OCI-LY7 (cell line): ENCODE results near the gene USP48. TPM values are rescaled to one million over a fixed set of nuclear protein-coding genes. Genes with fewer than 3 reads are reported as not detected.
A peak's percentile ranks its signal among the peaks of the same experiment; 100 is the strongest.
"Not testable (repeated sequence)": the region's sequence is repeated elsewhere in the genome, so short reads cannot be mapped to it uniquely, and the experiment has no call there.

ENCODE experiments used
- BruUV-seq: library from RNA; stranded (reverse); fragments of 400-500 nt; replicated peaks from 2 replicates; lab custom pipeline; 2021; lab: Mats Ljungman, UMichigan
- CTCF ChIA-PET: fragments of 300-600 bp; sonication (Branson Sonifier 250); formaldehyde crosslinking; loops from one replicate; lab custom pipeline; 2022; ENCODE audit warnings: antibody characterized with exemption; ENCODE audit not compliant: unreplicated experiment; lab: Charles Lee
- POLR2A ChIA-PET: fragments of 300-600 bp; sonication (Branson Sonifier 250); formaldehyde crosslinking; loops from one replicate; lab custom pipeline; 2022; ENCODE audit warnings: antibody characterized with exemption; lab: Charles Lee
- DNase-seq: peaks from one replicate; pipeline ENCODE4 v3.0.0-alpha.2; 2015; ENCODE audit warnings: low spot score
- H2AFZ ChIP-seq: fragments of 200-600 bp; sonication (generic), shearing (Covaris generic); 2 replicates; pipeline ENCODE4 v1.6.1; 2014; ENCODE audit warnings: mild to moderate bottlenecking, antibody characterized with exemption, low read length, moderate library complexity
- H3K27ac ChIP-seq: fragments of 200-600 bp; sonication (generic); 2 replicates; pipeline ENCODE4 v1.5.1; 2014; ENCODE audit warnings: mixed run types, low read depth, mild to moderate bottlenecking, moderate library complexity, low read length, inconsistent platforms; ENCODE audit not compliant: poor library complexity, severe bottlenecking
- H3K36me3 ChIP-seq: fragments of 200-600 bp; sonication (generic); 2 replicates; pipeline ENCODE4 v1.6.1; 2014; ENCODE audit warnings: mild to moderate bottlenecking, antibody characterized with exemption, low read length, moderate library complexity, mixed read lengths; ENCODE audit not compliant: insufficient read depth
- H3K4me1 ChIP-seq: fragments of 200-600 bp; sonication (generic); 2 replicates; pipeline ENCODE4 v1.5.1; 2014; ENCODE audit warnings: mild to moderate bottlenecking, low read length; ENCODE audit not compliant: insufficient read depth, poor library complexity, severe bottlenecking
- H3K4me2 ChIP-seq: fragments of 200-600 bp; sonication (generic); 2 replicates; pipeline ENCODE4 v1.6.1; 2014; ENCODE audit warnings: mild to moderate bottlenecking, low read length
- H3K4me3 ChIP-seq: fragments of 200-600 bp; sonication (generic); 2 replicates; pipeline ENCODE4 v1.5.1; 2014; ENCODE audit warnings: mild to moderate bottlenecking, low read depth, low read length; ENCODE audit not compliant: poor library complexity, severe bottlenecking
- H3K79me2 ChIP-seq: fragments of 200-600 bp; sonication (generic); 2 replicates; pipeline ENCODE4 v1.6.1; 2016; ENCODE audit warnings: low read depth, mild to moderate bottlenecking, low read length, moderate library complexity, mixed read lengths; ENCODE audit not compliant: insufficient read depth
- H3K9me2 ChIP-seq: fragments of 200-600 bp; sonication (generic); 2 replicates; pipeline ENCODE4 v1.6.1; 2016; ENCODE audit warnings: mild to moderate bottlenecking, low read length, mixed read lengths; ENCODE audit not compliant: insufficient read depth
- H3K9me3 ChIP-seq: fragments of 200-600 bp; sonication (generic); 2 replicates; pipeline ENCODE4 v1.6.1; 2014; ENCODE audit warnings: mild to moderate bottlenecking, mixed run types, low read length, mixed read lengths
- H4K20me1 ChIP-seq: fragments of 200-600 bp; sonication (generic); 2 replicates; pipeline ENCODE4 v1.6.1; 2014; ENCODE audit warnings: mild to moderate bottlenecking, antibody characterized with exemption, low read length, moderate library complexity, mixed read lengths; ENCODE audit not compliant: insufficient read depth
- CTCF ChIP-seq: fragments of 200-600 bp; sonication (generic); conservative IDR thresholded peaks from 2 replicates; pipeline ENCODE4 v1.5.1; 2014; ENCODE audit warnings: mild to moderate bottlenecking, antibody characterized with exemption, low read length, moderate library complexity, mixed read lengths
- EZH2phosphoT487 ChIP-seq: fragments of 200-600 bp; sonication (generic); IDR thresholded peaks from 2 replicates; pipeline ENCODE4 v1.6.1; 2018; ENCODE audit warnings: low read depth, borderline replicate concordance, mild to moderate bottlenecking, mixed run types, antibody characterized with exemption, low read length, moderate library complexity, mixed read lengths
- intact Hi-C: fragments of 100-400 bp; cut with micrococcal nuclease; formaldehyde crosslinking; loops from one replicate; pipeline ENCODE4 v1.10.0; 2022; ENCODE audit not compliant: unreplicated experiment
- total RNA-seq, 2 experiments: library from RNA; depleted of rRNA in 1 of 2; stranded (reverse); fragments of >200 nt in 1 of 2; shearing (Covaris generic) in 1 of 2; gene quantifications; 2 replicates each; pipeline ENCODE4 v1.2.3, GENCODE V29; 2014 to 2022

USP48 gene
- total RNA-seq, 2 experiments from 2014 or later, result 45.0 to 98.3 TPM

GRCh38 chr1:21779613-21780521 lies 3.1 kb downstream of the USP48 start:
- Histone ChIP-seq H3K4me1 (peaks cover 29% of the 10 kb centered on the region), H3K9me3 (no peaks in the 10 kb centered on the region), H3K4me3 (peak overlapping the region; percentile 85), H2AFZ (no peak overlapping the region), H3K4me2 (peak overlapping the region; percentile 82), H3K27ac (peak overlapping the region; percentile 32), H4K20me1 (peaks cover 16% of the 10 kb centered on the region), H3K9me2 (no peaks in the 10 kb centered on the region), H3K36me3 (peaks cover 27% of the 10 kb centered on the region), H3K79me2 (peaks cover 76% of the 10 kb centered on the region)
- intact Hi-C loops, result no loop called here
- ChIA-PET POLR2A (interaction anchor here (1.0 kb wide), 1 partner anchor 45 kb away, joined by 3 read pairs; no protein-coding TSS in a partner anchor), CTCF (no interaction called here)
- TF ChIP-seq EZH2phosphoT487, result no peak
- no peak for TF ChIP-seq CTCF
- TSS peak; percentile 38 for BruUV-seq
- DNase-seq, result peak; percentile 19

GRCh38 chr1:21778405-21778727 lies 4.6 kb downstream of the USP48 start:
- Histone ChIP-seq H2AFZ (no peak overlapping the region), H3K9me3 (no peaks in the 10 kb centered on the region), H3K9me2 (no peaks in the 10 kb centered on the region), H4K20me1 (peaks cover 16% of the 10 kb centered on the region), H3K4me1 (peaks cover 34% of the 10 kb centered on the region), H3K36me3 (peaks cover 36% of the 10 kb centered on the region), H3K4me3 (no peak overlapping the region), H3K79me2 (peaks cover 91% of the 10 kb centered on the region), H3K27ac (no peak overlapping the region), H3K4me2 (no peak overlapping the region)
- DNase-seq, result no peak
- TF ChIP-seq EZH2phosphoT487 (no peak), CTCF (no peak)
- intact Hi-C loops, result no loop called here
- CTCF ChIA-PET, result no interaction called here
- POLR2A ChIA-PET, result interaction anchor here (0.6 kb wide), 1 partner anchor 955 kb away, joined by 4 read pairs; no protein-coding TSS in a partner anchor
- BruUV-seq, result no TSS peak

GRCh38 chr1:21776925-21777324 lies 6.0 kb downstream of the USP48 start:
- POLR2A ChIA-PET, intact Hi-C loops: not testable (repeated sequence)

More at GRCh38 chr1:21776925-21777324, 6.0 kb downstream of the USP48 start:
- H3K4me2 ChIP-seq, H2AFZ ChIP-seq, H3K4me3 ChIP-seq, H3K27ac ChIP-seq, H3K9me3 ChIP-seq, DNase-seq, H3K9me2 ChIP-seq, BruUV-seq, CTCF ChIA-PET: not testable (repeated sequence)
- Histone ChIP-seq H3K4me1 (peaks cover 37% of the 10 kb centered on the region), H4K20me1 (peaks cover 16% of the 10 kb centered on the region), H3K79me2 (peaks cover 100% of the 10 kb centered on the region), H3K36me3 (peaks cover 46% of the 10 kb centered on the region)
